Left ventricle myocardium inferior (tissue), 1 donor: ENCODE data around the gene FNDC3B. TPM values are rescaled to one million over a fixed set of nuclear protein-coding genes. Genes with fewer than 3 reads are reported as not detected.

Experiments used
- DNase-seq: peaks from one replicate; pipeline ENCODE4 v3.0.0-alpha.2; 2020
- H3K27ac ChIP-seq: fragments of 200-600 bp; replicated peaks from 2 replicates; pipeline ENCODE4 v1.8.0; 2021
- H3K27me3 ChIP-seq: fragments of 200-600 bp; 2 replicates; pipeline ENCODE4 v1.8.0; 2021; ENCODE audit warnings: low read depth
- H3K36me3 ChIP-seq: fragments of 200-600 bp; 2 replicates; pipeline ENCODE4 v1.8.0; 2021
- H3K4me1 ChIP-seq: fragments of 200-600 bp; 2 replicates; pipeline ENCODE4 v1.8.0; 2021
- H3K4me3 ChIP-seq: fragments of 200-600 bp; 2 replicates; pipeline ENCODE4 v1.8.0; 2021; ENCODE audit warnings: mild to moderate bottlenecking, moderate library complexity
- H3K9me3 ChIP-seq: fragments of 200-600 bp; replicated peaks from 2 replicates; pipeline ENCODE4 v1.8.0; 2021
- CTCF ChIP-seq: fragments of 200-600 bp; IDR thresholded peaks from 2 replicates; pipeline ENCODE4 v1.8.0; 2021; ENCODE audit warnings: antibody characterized with exemption, mild to moderate bottlenecking, borderline replicate concordance
- intact Hi-C: fragments of 100-400 bp; cut with micrococcal nuclease; formaldehyde crosslinking; loops from one replicate; pipeline ENCODE4 v1.11.0; 2022
- total RNA-seq: library from RNA; stranded (reverse); fragmentation: NEBNext Ultra II Directional; extraction: Animal tissue kit (Norgen Biotek cat#: 25700); gene quantifications from one replicate; pipeline ENCODE4 v1.2.1, GENCODE V29; 2021
- donor health status: DM: no; HTN: yes; CAD: no; lungs with severe emphysema.

FNDC3B gene
- total RNA-seq, 1 donor from 2014 or later: 75.7 TPM

- Histone ChIP-seq H3K4me3 (no peak overlapping the region), H3K27me3 (no peaks in the 10 kb centered on the region), H3K27ac (peak overlapping the region; percentile 15), H3K36me3 (no peaks in the 10 kb centered on the region), H3K9me3 (no peaks in the 10 kb centered on the region), H3K4me1 (peaks cover 84% of the 10 kb centered on the region)
- intact Hi-C loops: no loop called here
- TF ChIP-seq CTCF: no peak
- DNase-seq: no peak
These were observed 178.5 kb downstream of the FNDC3B start for GRCh38 chr3:172217877-172218276.

GRCh38 chr3:172218350-172219323 is 179.3 kb downstream of the FNDC3B start:
- Histone ChIP-seq H3K36me3 (no peaks in the 10 kb centered on the region), H3K4me1 (peaks cover 84% of the 10 kb centered on the region), H3K27ac (no peak overlapping the region), H3K27me3 (no peaks in the 10 kb centered on the region), H3K9me3 (no peaks in the 10 kb centered on the region), H3K4me3 (no peak overlapping the region)
- intact Hi-C loops: no loop called here
- DNase-seq: no peak
- TF ChIP-seq CTCF: no peak

DNA sequence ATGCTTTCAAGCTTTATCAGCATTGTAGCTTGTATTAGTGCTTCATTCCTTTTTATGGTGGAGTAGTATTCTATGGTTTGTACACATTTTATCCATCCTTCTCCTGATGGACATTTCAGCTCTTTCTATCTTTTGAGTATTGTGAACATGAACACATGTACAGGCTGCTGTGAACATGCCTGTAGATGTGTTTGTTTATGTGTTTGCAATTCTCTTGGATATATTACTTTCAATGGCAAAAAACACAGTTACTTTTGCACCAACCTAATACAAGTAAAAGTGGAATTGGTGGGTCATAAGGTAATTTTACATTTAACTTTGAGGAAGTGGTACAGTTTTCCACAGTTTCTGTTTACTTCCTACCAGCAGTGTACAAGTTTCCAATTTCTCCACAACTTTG is 180.4 kb downstream of the FNDC3B start:
- Histone ChIP-seq H3K27ac (no peak overlapping the region), H3K4me3 (no peak overlapping the region), H3K9me3 (no peaks in the 10 kb centered on the region), H3K27me3 (no peaks in the 10 kb centered on the region), H3K4me1 (peaks cover 73% of the 10 kb centered on the region), H3K36me3 (no peaks in the 10 kb centered on the region)
- no peak for DNase-seq
- intact Hi-C loops: no loop called here
- no peak for TF ChIP-seq CTCF

DNA sequence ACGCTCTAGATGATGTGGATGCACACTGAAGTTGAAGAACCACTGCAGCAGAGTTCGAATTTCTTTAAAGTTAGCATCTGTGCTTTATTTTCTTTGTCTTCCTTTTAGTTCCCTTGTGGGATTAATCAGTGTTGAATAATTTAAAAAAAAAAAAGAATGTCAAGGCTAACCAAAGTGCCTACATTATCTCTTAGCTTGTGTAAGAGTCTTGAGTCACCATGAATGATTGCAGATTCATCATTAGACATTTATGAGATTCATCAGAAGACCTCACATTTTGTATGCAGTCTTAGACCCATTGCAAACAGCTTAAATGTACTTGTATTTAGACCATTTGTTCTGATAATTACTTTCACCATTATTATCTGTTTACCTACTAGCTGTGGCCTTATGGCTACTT is 182.2 kb downstream of the FNDC3B start:
- TF ChIP-seq CTCF: no peak
- H3K9me3 ChIP-seq: no peaks in the 10 kb centered on the region
- no peak for DNase-seq
- H3K4me3 ChIP-seq: no peak overlapping the region
- H3K27ac ChIP-seq: no peak overlapping the region
- peaks cover 65% of the 10 kb centered on the region for H3K4me1 ChIP-seq
- no peaks in the 10 kb centered on the region for H3K27me3 ChIP-seq
- intact Hi-C loops: no loop called here
- no peaks in the 10 kb centered on the region for H3K36me3 ChIP-seq

GRCh38 chr3:172222478-172223071 is 183.2 kb downstream of the FNDC3B start:
- intact Hi-C loops: no loop called here
- Histone ChIP-seq H3K27ac (no peak overlapping the region), H3K9me3 (no peaks in the 10 kb centered on the region), H3K27me3 (no peaks in the 10 kb centered on the region), H3K4me3 (no peak overlapping the region), H3K4me1 (peaks cover 55% of the 10 kb centered on the region), H3K36me3 (peaks cover 9% of the 10 kb centered on the region)
- DNase-seq: no peak
- TF ChIP-seq CTCF: no peak
